HEK293 (cell line): ENCODE measurements around the gene BUB1.

Source experiments
- CTCF ChIA-PET: fragments of 350-600 bp; formaldehyde crosslinking; extraction: SDS; loops from one replicate; lab custom pipeline; 2021; ENCODE audit warnings: antibody characterized with exemption; lab: Yijun Ruan, JAX
- POLR2A ChIA-PET: fragments of 300-600 bp; formaldehyde crosslinking; extraction: SDS; loops from one replicate; lab custom pipeline; 2020; ENCODE audit warnings: antibody characterized with exemption, inconsistent platforms; lab: Yijun Ruan, JAX
- H3K27ac ChIP-seq: fragments of 200-500 bp; sonication (Bioruptor generic); 2 replicates; pipeline ENCODE4 v1.5.1; 2014; ENCODE audit warnings: low read depth, low read length, control low read depth, inconsistent platforms; ENCODE audit errors: extremely low read depth
- H3K36me3 ChIP-seq, 2 experiments: fragments of 200-500 bp in 1 of 2; sonication (Bioruptor generic) in 1 of 2; 1 replicate in 1 of 2; 2 replicates in 1 of 2; pipeline ENCODE4 v1.5.1; 2014 to 2017; ENCODE audit warnings: inconsistent platforms in 2 of 2, low read length in 2 of 2; ENCODE audit not compliant: control insufficient read depth in 2 of 2, insufficient read depth in 1 of 2
- H3K4me1 ChIP-seq: fragments of 200-500 bp; sonication (Bioruptor generic); 2 replicates; pipeline ENCODE4 v1.5.1; 2014; ENCODE audit warnings: mild to moderate bottlenecking, low read length, inconsistent platforms; ENCODE audit not compliant: control insufficient read depth, insufficient read depth
- H3K4me3 ChIP-seq: 2 replicates; pipeline ENCODE4 v1.5.1; 2011; ENCODE audit warnings: low read depth, mild to moderate bottlenecking, control low read depth, low read length, moderate library complexity
- H3K9me3 ChIP-seq: fragments of 200-500 bp; sonication (Bioruptor generic); 2 replicates; pipeline ENCODE4 v1.5.1; 2014; ENCODE audit warnings: low read depth, low read length, inconsistent platforms; ENCODE audit not compliant: control insufficient read depth, insufficient read depth
- BCL11A ChIP-seq: fragments of 450-650 bp; formaldehyde crosslinking; IDR thresholded peaks from 2 replicates; pipeline ENCODE4 v1.5.1; 2016; ENCODE audit warnings: low read depth, missing biosample characterization, missing genetic modification characterization
- HOXD13 ChIP-seq: sonication (generic); formaldehyde crosslinking; IDR thresholded peaks from 2 replicates; pipeline ENCODE4 v1.8.0; 2022; ENCODE audit warnings: missing genetic modification reagents, borderline replicate concordance
- PRDM6 ChIP-seq: fragments of 450-650 bp; formaldehyde crosslinking; IDR thresholded peaks from 2 replicates; pipeline ENCODE4 v1.5.1; 2017; ENCODE audit warnings: missing biosample characterization, missing genetic modification characterization
- SP2 ChIP-seq: fragments of 450-650 bp; formaldehyde crosslinking; IDR thresholded peaks from 2 replicates; pipeline ENCODE4 v1.5.1; 2016; ENCODE audit warnings: missing biosample characterization, missing genetic modification characterization
- ZNF121 ChIP-seq: fragments of 450-650 bp; formaldehyde crosslinking; IDR thresholded peaks from 2 replicates; pipeline ENCODE4 v1.5.1; 2016; ENCODE audit warnings: missing biosample characterization, missing genetic modification characterization
- ZNF169 ChIP-seq: fragments of 450-650 bp; formaldehyde crosslinking; IDR thresholded peaks from 2 replicates; pipeline ENCODE4 v1.5.1; 2016; ENCODE audit warnings: missing biosample characterization, missing genetic modification characterization
- ZNF239 ChIP-seq: fragments of 450-650 bp; formaldehyde crosslinking; IDR thresholded peaks from 2 replicates; pipeline ENCODE4 v1.5.1; 2016; ENCODE audit warnings: missing biosample characterization, missing genetic modification characterization
- ZNF24 ChIP-seq: fragments of 450-650 bp; formaldehyde crosslinking; IDR thresholded peaks from 2 replicates; pipeline ENCODE4 v1.5.1; 2016; ENCODE audit warnings: missing biosample characterization, missing genetic modification characterization
- ZNF248 ChIP-seq: fragments of 450-650 bp; formaldehyde crosslinking; IDR thresholded peaks from 2 replicates; pipeline ENCODE4 v1.5.1; 2017; ENCODE audit warnings: missing biosample characterization, missing genetic modification characterization
- ZNF394 ChIP-seq: fragments of 450-650 bp; formaldehyde crosslinking; IDR thresholded peaks from 2 replicates; pipeline ENCODE4 v1.5.1; 2016; ENCODE audit warnings: missing biosample characterization, missing genetic modification characterization, mild to moderate bottlenecking, moderate library complexity, borderline replicate concordance
- ZNF677 ChIP-seq: fragments of 450-650 bp; IDR thresholded peaks from 2 replicates; pipeline ENCODE4 v1.5.0; 2018; ENCODE audit warnings: missing biosample characterization, mild to moderate bottlenecking, missing genetic modification characterization, moderate library complexity
- ZSCAN5A ChIP-seq: fragments of 450-650 bp; formaldehyde crosslinking; IDR thresholded peaks from 2 replicates; pipeline ENCODE4 v1.5.1; 2016; ENCODE audit warnings: missing biosample characterization, missing genetic modification characterization
- TF ChIP-seq, protein P1 (sequence below): fragments of 450-650 bp; formaldehyde crosslinking; IDR thresholded peaks from 2 replicates; pipeline ENCODE4; 2016; ENCODE audit warnings: missing biosample characterization, missing genetic modification characterization
- TF ChIP-seq, protein P2 (sequence below): fragments of 450-650 bp; IDR thresholded peaks from 2 replicates; pipeline ENCODE4 v1.5.1; 2018; ENCODE audit warnings: missing biosample characterization, mild to moderate bottlenecking, missing genetic modification characterization
- TF ChIP-seq, protein P3 (sequence below): fragments of 450-650 bp; formaldehyde crosslinking; IDR thresholded peaks from 2 replicates; pipeline ENCODE4 v1.5.1; 2017; ENCODE audit warnings: missing biosample characterization, missing genetic modification characterization
- TF ChIP-seq, protein P4 (sequence below): fragments of 450-650 bp; formaldehyde crosslinking; IDR thresholded peaks from 2 replicates; pipeline ENCODE4 v1.5.1; 2016; ENCODE audit warnings: missing biosample characterization, missing genetic modification characterization

Gene BUB1

DNA sequence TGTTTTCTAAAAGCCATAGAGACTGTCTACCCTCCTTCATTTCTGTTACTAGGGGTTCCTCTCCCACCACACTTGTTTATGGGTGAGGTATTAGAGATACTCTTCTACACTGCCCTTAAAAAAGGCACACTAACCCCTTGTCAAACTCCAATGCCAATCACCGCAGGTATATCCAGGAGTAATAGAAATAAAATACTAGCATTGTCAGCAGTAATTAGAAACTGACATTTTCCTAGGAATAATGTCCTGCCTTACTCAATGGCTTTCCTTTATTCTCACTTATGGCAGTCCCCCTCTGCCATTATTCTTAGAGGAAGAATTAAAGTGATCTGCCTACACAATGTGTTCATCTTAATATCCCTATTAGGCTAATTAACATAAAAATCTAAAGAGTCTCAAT is 5.0 kb upstream of the BUB1 start:
- no peaks in the 10 kb centered on the region for H3K36me3 ChIP-seq
- POLR2A ChIA-PET = no interaction called here
- CTCF ChIA-PET = no interaction called here
- TF ChIP-seq ZNF239 (tag by site-specific recombination) (no peak), ZNF394 (tag by site-specific recombination) (no peak), PRDM6 (tag by site-specific recombination) (no peak), ZNF121 (tag by site-specific recombination) (no peak), ZNF24 (tag by site-specific recombination) (no peak)
- TF ChIP-seq, protein P1, sequence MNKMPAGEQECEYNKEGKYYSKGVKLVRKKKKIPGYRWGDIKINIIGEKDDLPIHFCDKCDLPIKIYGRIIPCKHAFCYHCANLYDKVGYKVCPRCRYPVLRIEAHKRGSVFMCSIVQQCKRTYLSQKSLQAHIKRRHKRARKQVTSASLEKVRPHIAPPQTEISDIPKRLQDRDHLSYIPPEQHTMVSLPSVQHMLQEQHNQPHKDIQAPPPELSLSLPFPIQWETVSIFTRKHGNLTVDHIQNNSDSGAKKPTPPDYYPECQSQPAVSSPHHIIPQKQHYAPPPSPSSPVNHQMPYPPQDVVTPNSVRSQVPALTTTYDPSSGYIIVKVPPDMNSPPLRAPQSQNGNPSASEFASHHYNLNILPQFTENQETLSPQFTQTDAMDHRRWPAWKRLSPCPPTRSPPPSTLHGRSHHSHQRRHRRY (tag by site-specific recombination) = no peak
- TF ChIP-seq, protein P2, sequence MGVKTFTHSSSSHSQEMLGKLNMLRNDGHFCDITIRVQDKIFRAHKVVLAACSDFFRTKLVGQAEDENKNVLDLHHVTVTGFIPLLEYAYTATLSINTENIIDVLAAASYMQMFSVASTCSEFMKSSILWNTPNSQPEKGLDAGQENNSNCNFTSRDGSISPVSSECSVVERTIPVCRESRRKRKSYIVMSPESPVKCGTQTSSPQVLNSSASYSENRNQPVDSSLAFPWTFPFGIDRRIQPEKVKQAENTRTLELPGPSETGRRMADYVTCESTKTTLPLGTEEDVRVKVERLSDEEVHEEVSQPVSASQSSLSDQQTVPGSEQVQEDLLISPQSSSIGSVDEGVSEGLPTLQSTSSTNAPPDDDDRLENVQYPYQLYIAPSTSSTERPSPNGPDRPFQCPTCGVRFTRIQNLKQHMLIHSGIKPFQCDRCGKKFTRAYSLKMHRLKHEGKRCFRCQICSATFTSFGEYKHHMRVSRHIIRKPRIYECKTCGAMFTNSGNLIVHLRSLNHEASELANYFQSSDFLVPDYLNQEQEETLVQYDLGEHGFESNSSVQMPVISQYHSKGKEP (tag by site-specific recombination) = no peak
- no peak overlapping the region for H3K27ac ChIP-seq
- H3K4me1 ChIP-seq = no peaks in the 10 kb centered on the region; the same call in 1 of the 2 replicates
- no peak overlapping the region for H3K4me3 ChIP-seq
- H3K9me3 ChIP-seq = no peaks in the 10 kb centered on the region

DNA sequence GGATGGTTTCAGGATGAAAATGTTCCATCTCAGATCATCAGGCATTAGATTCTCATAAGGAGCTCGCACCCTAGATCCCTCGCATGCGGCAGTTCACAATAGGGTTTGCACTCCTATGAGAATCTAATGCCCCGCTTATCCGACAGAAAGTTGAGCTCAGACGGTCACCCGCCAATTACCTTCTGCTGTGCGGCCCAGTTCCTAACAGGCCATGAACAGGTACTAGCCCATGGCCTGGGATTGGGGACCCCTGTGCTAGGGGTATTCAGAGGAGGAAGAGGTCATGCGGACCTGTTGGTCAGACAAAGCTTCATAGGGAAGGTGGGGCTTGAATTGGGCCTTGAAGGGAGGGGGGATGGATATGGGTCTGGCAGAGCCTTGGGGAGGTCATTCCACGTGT is 4.4 kb upstream of the BUB1 start:
- CTCF ChIA-PET = no interaction called here
- Histone ChIP-seq H3K9me3 (no peaks in the 10 kb centered on the region), H3K4me3 (no peak overlapping the region), H3K36me3 (no peaks in the 10 kb centered on the region), H3K27ac (no peak overlapping the region), H3K4me1 (no peaks in the 10 kb centered on the region; the same call in 1 of the 2 replicates)
- TF ChIP-seq ZSCAN5A (tag by site-specific recombination) (no peak), ZNF248 (tag by site-specific recombination) (no peak), ZNF169 (no peak)
- TF ChIP-seq, protein P3, sequence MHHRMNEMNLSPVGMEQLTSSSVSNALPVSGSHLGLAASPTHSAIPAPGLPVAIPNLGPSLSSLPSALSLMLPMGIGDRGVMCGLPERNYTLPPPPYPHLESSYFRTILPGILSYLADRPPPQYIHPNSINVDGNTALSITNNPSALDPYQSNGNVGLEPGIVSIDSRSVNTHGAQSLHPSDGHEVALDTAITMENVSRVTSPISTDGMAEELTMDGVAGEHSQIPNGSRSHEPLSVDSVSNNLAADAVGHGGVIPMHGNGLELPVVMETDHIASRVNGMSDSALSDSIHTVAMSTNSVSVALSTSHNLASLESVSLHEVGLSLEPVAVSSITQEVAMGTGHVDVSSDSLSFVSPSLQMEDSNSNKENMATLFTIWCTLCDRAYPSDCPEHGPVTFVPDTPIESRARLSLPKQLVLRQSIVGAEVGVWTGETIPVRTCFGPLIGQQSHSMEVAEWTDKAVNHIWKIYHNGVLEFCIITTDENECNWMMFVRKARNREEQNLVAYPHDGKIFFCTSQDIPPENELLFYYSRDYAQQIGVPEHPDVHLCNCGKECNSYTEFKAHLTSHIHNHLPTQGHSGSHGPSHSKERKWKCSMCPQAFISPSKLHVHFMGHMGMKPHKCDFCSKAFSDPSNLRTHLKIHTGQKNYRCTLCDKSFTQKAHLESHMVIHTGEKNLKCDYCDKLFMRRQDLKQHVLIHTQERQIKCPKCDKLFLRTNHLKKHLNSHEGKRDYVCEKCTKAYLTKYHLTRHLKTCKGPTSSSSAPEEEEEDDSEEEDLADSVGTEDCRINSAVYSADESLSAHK (tag by site-specific recombination) = no peak
- POLR2A ChIA-PET = no interaction called here

GRCh38 chr2:110680709-110681108 is 2.8 kb upstream of the BUB1 start:
- ChIA-PET POLR2A (no interaction called here), CTCF (interaction anchor here (0.5 to 5.0 kb wide), 3 partner anchors 68 to 80 kb away, joined by 3 to 26 read pairs (median 4); no protein-coding TSS in a partner anchor)
- H3K36me3 ChIP-seq = peaks cover 0 to 4% of the 10 kb centered on the region in 2 experiments; a peak in 1 of 3 replicates
- H3K4me3 ChIP-seq = no peak overlapping the region
- no peak overlapping the region for H3K27ac ChIP-seq
- peaks cover 7% of the 10 kb centered on the region for H3K4me1 ChIP-seq
- H3K9me3 ChIP-seq = no peaks in the 10 kb centered on the region
- TF ChIP-seq SP2 (tag by site-specific recombination) (no peak), ZNF677 (tag by site-specific recombination) (no peak), HOXD13 (CRISPR knock-in tag) (no peak), BCL11A (tag by site-specific recombination) (no peak)
- TF ChIP-seq, protein P2 (tag by site-specific recombination) = no peak
- TF ChIP-seq, protein P4, sequence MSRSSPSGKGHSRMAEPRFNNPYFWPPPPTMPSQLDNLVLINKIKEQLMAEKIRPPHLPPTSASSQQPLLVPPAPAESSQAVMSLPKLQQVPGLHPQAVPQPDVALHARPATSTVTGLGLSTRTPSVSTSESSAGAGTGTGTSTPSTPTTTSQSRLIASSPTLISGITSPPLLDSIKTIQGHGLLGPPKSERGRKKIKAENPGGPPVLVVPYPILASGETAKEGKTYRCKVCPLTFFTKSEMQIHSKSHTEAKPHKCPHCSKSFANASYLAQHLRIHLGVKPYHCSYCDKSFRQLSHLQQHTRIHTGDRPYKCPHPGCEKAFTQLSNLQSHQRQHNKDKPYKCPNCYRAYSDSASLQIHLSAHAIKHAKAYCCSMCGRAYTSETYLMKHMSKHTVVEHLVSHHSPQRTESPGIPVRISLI = no peak
